HepG2 (cell line): Measurements from ENCODE around the gene SESN2. TPM values are rescaled to one million over a fixed set of nuclear protein-coding genes. Genes with fewer than 3 reads are reported as not detected.
A peak's percentile ranks its signal among the peaks of the same experiment; 100 is the strongest.

Source experiments
- FOXP4 ChIP-seq: sonication (generic); formaldehyde crosslinking; IDR thresholded peaks from 2 replicates; pipeline ENCODE4 v1.4.0; 2020; ENCODE audit warnings: missing genetic modification reagents
- FUBP1 ChIP-seq: sonication (generic); formaldehyde crosslinking; IDR thresholded peaks from 2 replicates; pipeline ENCODE4 v1.5.1; 2020; ENCODE audit warnings: missing genetic modification reagents, mild to moderate bottlenecking, borderline replicate concordance
- HDAC2 ChIP-seq: sonication (generic); formaldehyde crosslinking; IDR thresholded peaks from 2 replicates; pipeline ENCODE4 v1.4.0; 2020; ENCODE audit warnings: missing genetic modification reagents
- KDM3A ChIP-seq: IDR thresholded peaks from 2 replicates; pipeline ENCODE4 v1.6.1; 2018; ENCODE audit warnings: low read depth, missing compliant biosample characterization
- MTERF4 ChIP-seq: sonication (generic); formaldehyde crosslinking; IDR thresholded peaks from 2 replicates; pipeline ENCODE4 v1.8.0; 2023; ENCODE audit warnings: mild to moderate bottlenecking, missing genetic modification reagents
- PLRG1 ChIP-seq: fragments of 450-650 bp; conservative IDR thresholded peaks from 2 replicates; pipeline ENCODE4 v1.6.1; 2016
- RBM39 ChIP-seq: fragments of 200-400 bp; formaldehyde crosslinking; IDR thresholded peaks from one replicate; pipeline ENCODE4 v1.6.1; 2018; ENCODE audit warnings: antibody characterized with exemption, mild to moderate bottlenecking, low read depth, low read length; ENCODE audit not compliant: poor library complexity, severe bottlenecking
- RNF2 ChIP-seq: fragments of 450-650 bp; conservative IDR thresholded peaks from 2 replicates; pipeline ENCODE4 v1.6.1; 2016; ENCODE audit warnings: low read depth
- TERF1 ChIP-seq: sonication (generic); formaldehyde crosslinking; IDR thresholded peaks from 2 replicates; pipeline ENCODE4 v1.8.0; 2022; ENCODE audit warnings: mild to moderate bottlenecking, missing genetic modification reagents, moderate library complexity
- TFDP1 ChIP-seq: IDR thresholded peaks from 2 replicates; pipeline ENCODE4 v1.6.1; 2016; ENCODE audit warnings: missing compliant biosample characterization, missing genetic modification reagents, borderline replicate concordance
- U2AF2 ChIP-seq: fragments of 200-400 bp; formaldehyde crosslinking; IDR thresholded peaks from 2 replicates; pipeline ENCODE4 v1.6.1; 2017; ENCODE audit warnings: low read depth, mild to moderate bottlenecking, low read length
- XBP1 ChIP-seq: sonication (generic); formaldehyde crosslinking; IDR thresholded peaks from 2 replicates; pipeline ENCODE4 v1.5.0; 2020; ENCODE audit warnings: missing genetic modification reagents
- ZFP91 ChIP-seq: sonication (generic); formaldehyde crosslinking; IDR thresholded peaks from 2 replicates; pipeline ENCODE4 v1.9.0; 2022; ENCODE audit warnings: missing genetic modification reagents, mild to moderate bottlenecking, borderline replicate concordance
- ZNF256 ChIP-seq: sonication (generic); formaldehyde crosslinking; conservative IDR thresholded peaks from 2 replicates; pipeline ENCODE4 v1.4.0; 2020; ENCODE audit warnings: missing genetic modification reagents
- ZNF296 ChIP-seq: sonication (generic); formaldehyde crosslinking; conservative IDR thresholded peaks from 2 replicates; pipeline ENCODE4 v1.5.0; 2020; ENCODE audit warnings: mild to moderate bottlenecking, missing genetic modification reagents
- ZNF383 ChIP-seq: sonication (generic); formaldehyde crosslinking; IDR thresholded peaks from 2 replicates; pipeline ENCODE4 v1.4.0; 2020; ENCODE audit warnings: missing genetic modification reagents, mild to moderate bottlenecking, borderline replicate concordance
- ZNF629 ChIP-seq: sonication (generic); formaldehyde crosslinking; conservative IDR thresholded peaks from 2 replicates; pipeline ENCODE4 v1.5.0; 2020; ENCODE audit warnings: missing genetic modification reagents
- ZNF704 ChIP-seq: sonication (generic); formaldehyde crosslinking; IDR thresholded peaks from 2 replicates; pipeline ENCODE4 v1.8.1; 2023; ENCODE audit warnings: mild to moderate bottlenecking, inconsistent platforms, moderate library complexity, missing genetic modification reagents, borderline replicate concordance
- polyA plus RNA-seq, 8 experiments: library from polyadenylated mRNA; depleted of rRNA in 3 of 8; stranded (reverse) in 7 of 8; unstranded in 1 of 8; fragments of >200 nt; fragmentation: Illumina TruSeq in 4 of 8; extraction: Trizol in 4 of 8; gene quantifications; 2 replicates each; pipeline versions ENCODE4 v1.2.1 to v1.2.3, GENCODE V29; 2011 to 2016; ENCODE audit warnings: low read depth in 4 of 8, missing spikeins in 1 of 8, mixed read lengths in 1 of 8; ENCODE audit not compliant: insufficient read depth in 1 of 8
- total RNA-seq, 5 experiments: library from RNA; depleted of rRNA; stranded (reverse); fragments of >200 nt; fragmentation: Illumina TruSeq; extraction: Trizol; gene quantifications; 2 replicates each; pipeline ENCODE4 v1.2.3, GENCODE V29; 2016; ENCODE audit warnings: low read depth in 1 of 5

The SESN2 gene
- total and polyA plus RNA-seq, 2 of the 13 experiments (the other 11 are each of a cell fraction or from before 2014, with no cell fraction given): 13.2 to 19.1 TPM

GRCh38 chr1:28232558-28233263, 26.6 kb upstream of the SESN2 start, which contains the start of gene DNAJC8 (continued):
- TF ChIP-seq RBM39 (no peak), HDAC2 (peak; percentile 27; the same call in 1 of the 2 replicates), TFDP1 (CRISPR knock-in tag) (peak; percentile 52; the same call in 1 of the 2 replicates), ZNF383 (CRISPR knock-in tag) (no peak), PLRG1 (no peak), TERF1 (CRISPR knock-in tag) (no peak), U2AF2 (no peak), ZNF296 (CRISPR knock-in tag) (no peak), ZNF704 (CRISPR knock-in tag) (no peak), MTERF4 (peak; percentile 63; the same call in 1 of the 2 replicates), KDM3A (peak; percentile 39; the same call in 1 of the 2 replicates), FOXP4 (CRISPR knock-in tag) (no peak), ZFP91 (peak; percentile 100), FUBP1 (CRISPR knock-in tag) (no peak), ZNF256 (no peak), XBP1 (CRISPR knock-in tag) (no peak), ZNF629 (CRISPR knock-in tag) (no peak), RNF2 (0 out of 2 replicates have a peak, but pooled peaks have one; percentile 53)
